HepG2 (cell line): Measurements from ENCODE around the gene UGT2B15. TPM values are rescaled to one million over a fixed set of nuclear protein-coding genes. Genes with fewer than 3 reads are reported as not detected.
A peak's percentile ranks its signal among the peaks of the same experiment; 100 is the strongest.

Source experiments
- CBX5 ChIP-seq: sonication (generic); formaldehyde crosslinking; IDR thresholded peaks from 2 replicates; pipeline ENCODE4 v1.4.0; 2020; ENCODE audit warnings: missing genetic modification reagents, borderline replicate concordance
- CEBPG ChIP-seq: IDR thresholded peaks from 2 replicates; pipeline ENCODE4 v1.6.1; 2016
- CHD4 ChIP-seq: fragments of 200-600 bp; sonication (generic); IDR thresholded peaks from 2 replicates; pipeline ENCODE4 v1.7.0; 2017; ENCODE audit warnings: mild to moderate bottlenecking, low read length, borderline replicate concordance
- FIP1L1 ChIP-seq: fragments of 200-400 bp; formaldehyde crosslinking; IDR thresholded peaks from 2 replicates; pipeline ENCODE4 v1.6.1; 2018; ENCODE audit warnings: low read depth, mild to moderate bottlenecking, low read length, moderate library complexity, borderline replicate concordance; ENCODE audit not compliant: insufficient read depth
- HNF4A ChIP-seq: sonication (generic); formaldehyde crosslinking; IDR thresholded peaks from 2 replicates; pipeline ENCODE4 v1.4.0; 2020; ENCODE audit warnings: missing genetic modification reagents
- HNF4G ChIP-seq, 2 experiments: sonication (generic) in 1 of 2; formaldehyde crosslinking in 1 of 2; IDR thresholded peaks; 2 replicates each; pipeline versions ENCODE4 v1.4.0 to v1.6.1; 2011 to 2020; ENCODE audit warnings: borderline replicate concordance in 2 of 2, low read depth in 2 of 2, mild to moderate bottlenecking in 2 of 2, low read length in 1 of 2, missing genetic modification reagents in 1 of 2, moderate library complexity in 1 of 2
- HNRNPH1 ChIP-seq: fragments of 200-400 bp; formaldehyde crosslinking; optimal IDR thresholded peaks from 2 replicates; pipeline ENCODE3; 2017; ENCODE audit warnings: mild to moderate bottlenecking, low read depth, low read length
- IKZF1 ChIP-seq: fragments of 450-650 bp; IDR thresholded peaks from 2 replicates; pipeline ENCODE4 v1.7.1; 2016
- KDM4B ChIP-seq: sonication (generic); formaldehyde crosslinking; IDR thresholded peaks from 2 replicates; pipeline ENCODE4 v1.4.0; 2020; ENCODE audit warnings: missing genetic modification reagents
- NRL ChIP-seq: sonication (generic); formaldehyde crosslinking; IDR thresholded peaks from 2 replicates; pipeline ENCODE4 v1.5.0; 2020; ENCODE audit warnings: missing genetic modification reagents, mild to moderate bottlenecking, moderate library complexity, borderline replicate concordance
- SOX5 ChIP-seq: IDR thresholded peaks from 2 replicates; pipeline ENCODE4 v1.6.1; 2016; ENCODE audit warnings: borderline replicate concordance
- SRSF4 ChIP-seq: fragments of 200-400 bp; formaldehyde crosslinking; IDR thresholded peaks from one replicate; pipeline ENCODE4 v1.6.1; 2018; ENCODE audit warnings: mild to moderate bottlenecking, low read depth, low read length, moderate library complexity; ENCODE audit not compliant: poor library complexity, severe bottlenecking
- ZFP62 ChIP-seq: sonication (generic); formaldehyde crosslinking; IDR thresholded peaks from 2 replicates; pipeline ENCODE4 v1.4.0; 2020; ENCODE audit warnings: missing genetic modification reagents
- ZMYM4 ChIP-seq: sonication (generic); formaldehyde crosslinking; IDR thresholded peaks from 2 replicates; pipeline ENCODE4 v1.8.1; 2023; ENCODE audit warnings: mild to moderate bottlenecking, missing genetic modification reagents
- ZNF335 ChIP-seq: sonication (generic); formaldehyde crosslinking; IDR thresholded peaks from 2 replicates; pipeline ENCODE4 v1.4.0; 2020; ENCODE audit warnings: missing genetic modification reagents
- ZNF766 ChIP-seq: sonication (generic); formaldehyde crosslinking; IDR thresholded peaks from 2 replicates; pipeline ENCODE4 v1.5.0; 2020; ENCODE audit warnings: missing genetic modification reagents, borderline replicate concordance
- ZNF790 ChIP-seq: sonication (generic); formaldehyde crosslinking; IDR thresholded peaks from 2 replicates; pipeline ENCODE4 v1.8.0; 2022; ENCODE audit warnings: missing genetic modification reagents, mild to moderate bottlenecking, borderline replicate concordance
- polyA plus RNA-seq, 8 experiments: library from polyadenylated mRNA; depleted of rRNA in 3 of 8; stranded (reverse) in 7 of 8; unstranded in 1 of 8; fragments of >200 nt; fragmentation: Illumina TruSeq in 4 of 8; extraction: Trizol in 4 of 8; gene quantifications; 2 replicates each; pipeline versions ENCODE4 v1.2.1 to v1.2.3, GENCODE V29; 2011 to 2016; ENCODE audit warnings: low read depth in 4 of 8, missing spikeins in 1 of 8, mixed read lengths in 1 of 8; ENCODE audit not compliant: insufficient read depth in 1 of 8
- total RNA-seq, 5 experiments: library from RNA; depleted of rRNA; stranded (reverse); fragments of >200 nt; fragmentation: Illumina TruSeq; extraction: Trizol; gene quantifications; 2 replicates each; pipeline ENCODE4 v1.2.3, GENCODE V29; 2016; ENCODE audit warnings: low read depth in 1 of 5
- TF ChIP-seq, protein P1 (sequence below): sonication (generic); formaldehyde crosslinking; IDR thresholded peaks from 2 replicates; pipeline ENCODE4 v1.5.0; 2020; ENCODE audit warnings: missing genetic modification reagents
- TF ChIP-seq, protein P2 (sequence below): IDR thresholded peaks from 2 replicates; pipeline ENCODE4 v1.4.0; 2020; ENCODE audit warnings: mild to moderate bottlenecking, missing genetic modification reagents
- TF ChIP-seq, protein P3 (sequence below): sonication (generic); formaldehyde crosslinking; IDR thresholded peaks from 2 replicates; pipeline ENCODE4 v1.5.0; 2020; ENCODE audit warnings: mild to moderate bottlenecking, missing genetic modification reagents
- TF ChIP-seq, protein P4 (sequence below): sonication (generic); formaldehyde crosslinking; IDR thresholded peaks from 2 replicates; pipeline ENCODE4 v1.8.1; 2023; ENCODE audit warnings: mild to moderate bottlenecking, missing genetic modification reagents, borderline replicate concordance

Gene UGT2B15
- total and polyA plus RNA-seq, 2 of the 13 experiments (the other 11 are each of a cell fraction or from before 2014, with no cell fraction given), result 0.04 to 0.11 TPM

DNA sequence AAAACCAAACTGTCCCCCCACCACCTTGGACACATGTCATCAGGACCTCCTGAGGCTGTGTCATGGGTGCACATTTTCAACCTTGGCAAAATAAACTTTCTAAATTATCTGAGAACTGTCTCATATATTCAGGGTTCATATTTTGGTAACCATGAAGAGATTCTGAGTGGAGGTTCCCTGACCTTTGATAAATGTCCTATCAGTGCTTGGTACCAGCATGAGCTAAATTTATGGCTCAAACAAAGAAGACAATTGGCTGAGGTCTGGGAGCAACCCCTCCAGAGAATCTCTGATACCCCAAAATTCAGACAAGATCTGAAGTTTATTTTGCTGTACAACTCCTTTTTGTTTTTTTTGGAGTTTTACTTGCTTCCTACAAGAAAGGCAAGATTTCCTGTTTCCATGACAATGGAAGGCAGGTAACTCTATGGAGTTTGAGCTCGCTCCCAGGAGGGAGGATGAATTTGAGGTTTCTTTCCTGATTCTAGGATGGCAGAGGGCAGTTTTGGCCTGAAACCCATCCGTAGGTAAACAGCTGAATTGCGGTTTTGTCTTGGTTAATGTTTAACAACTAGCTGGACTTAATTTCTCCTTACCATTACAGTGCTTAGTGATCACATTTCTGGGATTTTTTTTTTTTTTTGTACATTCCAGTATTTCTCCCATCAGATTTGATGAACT lies 14.5 kb downstream of the UGT2B15 start (continued):
- TF ChIP-seq CEBPG (CRISPR knock-in tag) (0 out of 2 replicates have a peak, but pooled peaks have one; percentile 27), CBX5 (CRISPR knock-in tag) (no peak), IKZF1 (no peak), CHD4 (0 out of 2 replicates have a peak, but pooled peaks have one; percentile 8), SRSF4 (no peak), ZNF766 (peak; percentile 66; the same call in 1 of the 2 replicates), ZNF790 (CRISPR knock-in tag) (no peak), FIP1L1 (no peak), SOX5 (CRISPR knock-in tag) (0 out of 2 replicates have a peak, but pooled peaks have one; percentile 51), HNF4A (peak; percentile 60; the same call in 1 of the 2 replicates), HNF4G (IDR thresholded peaks at IDR 0.05; ENCODE audit: borderline replicate concordance, low read depth, low read length) (peak; percentile 34; the same call in 1 of the 2 replicates), HNF4G (CRISPR knock-in tag; IDR thresholded peaks at IDR 0.05; ENCODE audit: borderline replicate concordance, low read depth) (no peak), ZFP62 (CRISPR knock-in tag) (no peak), ZNF335 (CRISPR knock-in tag) (no peak), ZMYM4 (CRISPR knock-in tag) (peak; percentile 65; the same call in 1 of the 2 replicates), HNRNPH1 (no peak), KDM4B (no peak), NRL (CRISPR knock-in tag) (no peak)
- TF ChIP-seq, protein P1, sequence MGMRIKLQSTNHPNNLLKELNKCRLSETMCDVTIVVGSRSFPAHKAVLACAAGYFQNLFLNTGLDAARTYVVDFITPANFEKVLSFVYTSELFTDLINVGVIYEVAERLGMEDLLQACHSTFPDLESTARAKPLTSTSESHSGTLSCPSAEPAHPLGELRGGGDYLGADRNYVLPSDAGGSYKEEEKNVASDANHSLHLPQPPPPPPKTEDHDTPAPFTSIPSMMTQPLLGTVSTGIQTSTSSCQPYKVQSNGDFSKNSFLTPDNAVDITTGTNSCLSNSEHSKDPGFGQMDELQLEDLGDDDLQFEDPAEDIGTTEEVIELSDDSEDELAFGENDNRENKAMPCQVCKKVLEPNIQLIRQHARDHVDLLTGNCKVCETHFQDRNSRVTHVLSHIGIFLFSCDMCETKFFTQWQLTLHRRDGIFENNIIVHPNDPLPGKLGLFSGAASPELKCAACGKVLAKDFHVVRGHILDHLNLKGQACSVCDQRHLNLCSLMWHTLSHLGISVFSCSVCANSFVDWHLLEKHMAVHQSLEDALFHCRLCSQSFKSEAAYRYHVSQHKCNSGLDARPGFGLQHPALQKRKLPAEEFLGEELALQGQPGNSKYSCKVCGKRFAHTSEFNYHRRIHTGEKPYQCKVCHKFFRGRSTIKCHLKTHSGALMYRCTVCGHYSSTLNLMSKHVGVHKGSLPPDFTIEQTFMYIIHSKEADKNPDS (CRISPR knock-in tag), result no peak
- TF ChIP-seq, protein P2, sequence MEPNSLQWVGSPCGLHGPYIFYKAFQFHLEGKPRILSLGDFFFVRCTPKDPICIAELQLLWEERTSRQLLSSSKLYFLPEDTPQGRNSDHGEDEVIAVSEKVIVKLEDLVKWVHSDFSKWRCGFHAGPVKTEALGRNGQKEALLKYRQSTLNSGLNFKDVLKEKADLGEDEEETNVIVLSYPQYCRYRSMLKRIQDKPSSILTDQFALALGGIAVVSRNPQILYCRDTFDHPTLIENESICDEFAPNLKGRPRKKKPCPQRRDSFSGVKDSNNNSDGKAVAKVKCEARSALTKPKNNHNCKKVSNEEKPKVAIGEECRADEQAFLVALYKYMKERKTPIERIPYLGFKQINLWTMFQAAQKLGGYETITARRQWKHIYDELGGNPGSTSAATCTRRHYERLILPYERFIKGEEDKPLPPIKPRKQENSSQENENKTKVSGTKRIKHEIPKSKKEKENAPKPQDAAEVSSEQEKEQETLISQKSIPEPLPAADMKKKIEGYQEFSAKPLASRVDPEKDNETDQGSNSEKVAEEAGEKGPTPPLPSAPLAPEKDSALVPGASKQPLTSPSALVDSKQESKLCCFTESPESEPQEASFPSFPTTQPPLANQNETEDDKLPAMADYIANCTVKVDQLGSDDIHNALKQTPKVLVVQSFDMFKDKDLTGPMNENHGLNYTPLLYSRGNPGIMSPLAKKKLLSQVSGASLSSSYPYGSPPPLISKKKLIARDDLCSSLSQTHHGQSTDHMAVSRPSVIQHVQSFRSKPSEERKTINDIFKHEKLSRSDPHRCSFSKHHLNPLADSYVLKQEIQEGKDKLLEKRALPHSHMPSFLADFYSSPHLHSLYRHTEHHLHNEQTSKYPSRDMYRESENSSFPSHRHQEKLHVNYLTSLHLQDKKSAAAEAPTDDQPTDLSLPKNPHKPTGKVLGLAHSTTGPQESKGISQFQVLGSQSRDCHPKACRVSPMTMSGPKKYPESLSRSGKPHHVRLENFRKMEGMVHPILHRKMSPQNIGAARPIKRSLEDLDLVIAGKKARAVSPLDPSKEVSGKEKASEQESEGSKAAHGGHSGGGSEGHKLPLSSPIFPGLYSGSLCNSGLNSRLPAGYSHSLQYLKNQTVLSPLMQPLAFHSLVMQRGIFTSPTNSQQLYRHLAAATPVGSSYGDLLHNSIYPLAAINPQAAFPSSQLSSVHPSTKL (CRISPR knock-in tag), result peak; percentile 73
- TF ChIP-seq, protein P3, sequence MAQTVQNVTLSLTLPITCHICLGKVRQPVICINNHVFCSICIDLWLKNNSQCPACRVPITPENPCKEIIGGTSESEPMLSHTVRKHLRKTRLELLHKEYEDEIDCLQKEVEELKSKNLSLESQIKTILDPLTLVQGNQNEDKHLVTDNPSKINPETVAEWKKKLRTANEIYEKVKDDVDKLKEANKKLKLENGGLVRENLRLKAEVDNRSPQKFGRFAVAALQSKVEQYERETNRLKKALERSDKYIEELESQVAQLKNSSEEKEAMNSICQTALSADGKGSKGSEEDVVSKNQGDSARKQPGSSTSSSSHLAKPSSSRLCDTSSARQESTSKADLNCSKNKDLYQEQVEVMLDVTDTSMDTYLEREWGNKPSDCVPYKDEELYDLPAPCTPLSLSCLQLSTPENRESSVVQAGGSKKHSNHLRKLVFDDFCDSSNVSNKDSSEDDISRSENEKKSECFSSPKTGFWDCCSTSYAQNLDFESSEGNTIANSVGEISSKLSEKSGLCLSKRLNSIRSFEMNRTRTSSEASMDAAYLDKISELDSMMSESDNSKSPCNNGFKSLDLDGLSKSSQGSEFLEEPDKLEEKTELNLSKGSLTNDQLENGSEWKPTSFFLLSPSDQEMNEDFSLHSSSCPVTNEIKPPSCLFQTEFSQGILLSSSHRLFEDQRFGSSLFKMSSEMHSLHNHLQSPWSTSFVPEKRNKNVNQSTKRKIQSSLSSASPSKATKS (CRISPR knock-in tag), result 0 out of 2 replicates have a peak, but pooled peaks have one; percentile 31
- TF ChIP-seq, protein P4, sequence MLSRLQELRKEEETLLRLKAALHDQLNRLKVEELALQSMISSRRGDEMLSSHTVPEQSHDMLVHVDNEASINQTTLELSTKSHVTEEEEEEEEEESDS, result no peak
